Measurements from ENCODE around the gene SDCBP2.

SDCBP2 gene

DNA sequence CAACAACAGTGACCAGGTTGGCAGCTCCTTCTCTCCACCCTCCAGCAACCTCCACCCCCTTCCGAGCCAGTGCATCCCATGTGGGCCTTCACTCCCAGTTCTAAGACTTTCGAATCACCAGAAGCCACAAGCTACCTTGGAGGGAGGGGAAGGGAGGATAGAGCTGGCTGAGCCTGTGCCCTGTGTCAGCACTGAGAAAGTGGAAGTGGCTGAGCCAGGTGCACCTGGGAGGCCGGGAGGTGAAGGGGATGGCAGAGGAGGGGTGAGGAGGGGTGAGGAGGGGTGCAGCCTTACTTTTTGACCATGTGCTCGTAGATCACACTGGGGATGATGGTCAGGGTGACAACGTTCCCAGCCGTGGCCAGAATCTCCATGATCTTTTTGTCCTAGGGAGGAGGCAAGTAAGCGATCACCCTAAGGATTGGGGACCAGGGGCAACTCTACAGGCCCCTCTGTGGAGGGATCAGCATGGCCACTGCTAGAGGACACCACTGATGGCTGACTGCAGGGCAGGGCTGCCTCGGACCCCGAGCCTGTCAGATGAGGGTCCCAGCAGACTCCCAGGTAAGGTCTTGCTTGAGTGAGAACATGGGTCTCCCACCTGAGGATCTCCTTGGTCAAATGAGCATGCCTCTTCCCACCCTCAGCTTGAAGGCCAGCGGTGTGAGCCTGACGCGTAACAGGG, 18.3 kb downstream of the SDCBP2 start:
- no peak for DNase-seq

DNA sequence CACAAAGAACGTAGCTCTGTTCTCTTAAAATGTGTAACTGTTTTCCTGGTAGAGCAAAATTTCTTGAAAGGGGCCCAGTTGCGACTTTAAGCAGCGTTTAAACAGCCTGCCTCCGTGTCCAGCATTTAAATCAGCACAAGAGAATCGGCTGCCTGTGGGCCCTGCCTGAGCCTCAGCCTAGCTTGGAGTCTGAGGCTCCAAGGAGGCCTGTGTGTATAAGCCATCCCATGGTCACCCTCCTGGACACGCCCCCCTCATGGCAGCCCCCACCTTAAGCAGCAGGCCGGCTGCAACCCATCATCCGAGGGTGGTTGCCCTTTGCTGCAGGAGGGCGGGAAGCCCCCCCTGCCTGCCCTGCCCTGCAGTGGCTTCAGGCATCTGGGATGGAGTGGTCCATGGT, 18.9 kb downstream of the SDCBP2 start:
- DNase-seq, result no peak

DNA sequence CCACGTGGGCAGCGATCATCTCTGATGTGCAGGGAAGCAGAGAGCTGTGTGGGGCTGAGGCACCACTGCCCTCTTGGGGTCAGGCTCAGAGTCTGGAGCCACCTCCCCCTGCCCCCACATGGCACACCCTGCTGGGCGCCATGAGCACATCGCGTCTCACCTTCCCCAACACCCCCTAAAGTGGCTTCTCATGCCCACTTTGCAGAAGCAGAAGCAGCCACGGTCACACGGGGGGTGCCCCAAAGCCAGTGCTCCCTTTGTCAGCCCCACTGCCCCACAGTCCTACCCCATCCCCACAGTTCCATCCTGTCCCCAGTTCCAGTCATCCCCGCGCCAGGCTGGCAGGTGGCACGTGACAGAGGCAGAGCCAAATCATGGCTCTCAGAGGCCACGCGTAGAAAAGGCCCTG, 19.5 kb downstream of the SDCBP2 start:
- no peak for DNase-seq

DNA sequence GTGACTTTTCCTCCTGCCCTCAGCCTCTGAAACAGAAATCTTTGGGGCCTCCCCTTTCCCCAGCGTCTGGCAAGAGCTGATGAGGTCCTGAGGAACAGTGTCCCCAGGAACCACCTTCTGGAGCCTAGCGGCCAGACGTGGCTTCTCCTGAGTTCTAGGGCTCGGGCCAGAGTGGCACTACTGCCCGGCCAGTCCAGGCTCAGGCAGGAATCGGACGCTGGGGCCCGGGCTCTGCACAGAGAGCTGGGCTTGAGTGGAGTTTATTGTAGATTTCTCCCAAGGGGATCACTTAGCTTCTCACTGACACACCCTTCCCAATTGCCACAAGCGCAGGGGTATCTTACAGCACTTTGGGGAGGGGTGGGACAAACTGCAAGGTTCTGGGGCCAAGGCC, 20.2 kb downstream of the SDCBP2 start:
- DNase-seq, result no peak

DNA sequence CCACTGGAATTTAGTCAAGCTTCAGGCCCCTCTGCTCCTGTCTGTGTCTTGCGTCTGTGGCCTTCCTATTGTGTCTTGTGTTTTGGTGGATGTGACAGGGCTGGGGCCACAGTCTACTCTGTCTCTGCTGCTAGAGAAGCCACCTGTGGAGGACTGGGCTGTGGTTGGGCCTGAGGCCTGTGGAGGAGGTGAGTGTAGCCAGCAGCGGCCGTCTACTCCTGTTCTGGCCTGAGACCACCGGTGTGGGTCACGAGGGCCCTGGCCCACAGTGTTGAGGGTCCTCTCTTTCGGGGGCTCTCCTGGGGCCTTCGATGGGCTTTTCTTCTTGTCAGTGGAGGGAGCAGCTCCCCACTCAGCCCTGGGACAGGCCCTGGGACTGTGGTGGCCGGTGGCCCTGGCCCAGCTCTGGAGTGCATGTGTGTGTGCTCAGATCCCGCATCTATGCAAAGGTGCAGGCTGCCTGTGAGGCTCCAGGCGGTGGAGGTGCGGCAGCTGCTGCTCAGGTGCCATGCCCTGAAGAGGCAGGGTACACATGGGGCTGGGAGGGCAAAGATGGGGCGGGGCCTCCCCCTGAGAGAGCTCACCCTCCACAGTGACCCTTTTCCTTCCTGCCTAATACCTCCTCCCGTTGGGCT, 20.8 kb downstream of the SDCBP2 start:
- DNase-seq, result no peak

DNA sequence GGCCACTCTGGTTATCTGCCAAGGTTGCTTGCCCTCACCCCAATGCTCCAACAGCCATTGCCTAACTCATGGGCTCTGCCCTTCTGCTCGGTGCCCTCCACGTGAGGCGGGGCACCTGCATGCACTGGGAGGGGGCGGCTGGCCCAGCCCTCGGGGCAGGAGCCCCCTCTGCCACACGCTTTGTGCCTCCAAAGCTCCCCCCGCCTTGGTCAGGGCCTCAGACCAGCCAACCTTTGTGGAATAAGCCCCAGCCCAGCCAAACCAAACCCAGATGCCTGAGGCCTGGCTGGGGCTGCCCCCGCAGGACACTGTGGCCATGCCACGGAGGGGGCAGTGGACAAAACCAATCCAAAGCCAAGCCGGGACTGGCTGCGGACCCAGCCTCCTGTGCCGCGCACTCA, 21.4 kb downstream of the SDCBP2 start:
- no peak for DNase-seq

DNA sequence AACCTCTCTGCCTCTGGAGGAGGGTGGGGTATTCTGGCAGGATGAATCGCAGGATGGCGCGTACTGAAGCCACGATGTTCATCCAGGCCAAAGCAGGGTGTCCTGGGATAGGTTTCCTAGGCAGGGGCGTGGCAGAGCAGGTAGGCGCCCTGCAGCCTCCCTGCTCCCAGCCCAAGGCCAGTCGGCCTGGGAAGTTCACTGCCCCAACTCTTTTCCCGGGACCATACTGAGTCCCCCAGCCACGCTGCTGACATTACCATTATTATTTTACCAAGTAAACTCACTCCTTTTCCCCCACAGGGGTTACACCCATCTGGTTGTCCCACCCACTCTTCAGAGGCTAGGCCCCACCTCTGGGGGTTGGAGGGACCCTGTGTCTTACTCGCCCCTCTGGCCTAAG, 21.8 kb downstream of the SDCBP2 start:
- DNase-seq, result no peak

DNA sequence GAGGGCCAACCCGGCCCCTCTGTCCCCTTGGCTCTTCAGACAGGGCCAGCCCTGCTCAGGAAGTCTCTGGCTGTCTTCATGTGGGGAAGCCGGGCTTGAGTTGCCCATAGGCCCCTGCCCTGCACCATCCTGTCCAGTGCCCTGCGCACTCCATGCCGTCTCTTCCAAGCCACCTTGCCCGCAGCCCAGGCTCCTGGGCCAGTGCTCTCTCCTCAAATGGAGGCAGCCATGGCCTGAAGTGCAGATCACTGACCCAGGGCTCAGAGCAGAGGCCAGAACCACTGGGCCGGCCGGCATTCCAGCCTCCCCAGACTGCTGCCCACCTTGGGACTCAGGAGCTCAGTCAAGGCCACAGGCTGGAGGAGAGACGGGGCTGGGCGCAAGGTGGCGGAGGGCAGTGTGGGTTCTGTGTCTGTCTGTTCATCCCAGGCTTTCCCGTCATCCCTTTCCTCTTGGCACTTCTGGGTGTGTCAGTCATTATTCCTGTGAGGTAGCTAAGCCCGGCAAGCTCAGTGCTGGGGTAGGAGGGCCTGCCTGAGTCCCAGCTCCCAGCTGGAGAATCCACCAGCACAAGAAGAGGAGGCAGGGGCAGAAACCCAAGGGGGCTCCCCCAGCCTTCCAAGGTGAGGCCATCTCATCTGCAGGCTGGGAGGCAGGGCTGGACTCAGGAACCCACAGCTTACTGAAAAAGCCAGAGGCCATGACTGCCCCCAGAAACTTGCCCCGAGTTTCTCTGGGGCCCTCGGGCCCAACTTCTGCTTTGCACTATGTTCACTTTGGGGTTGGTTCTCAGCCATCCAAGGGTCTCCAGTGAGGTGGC, 22.4 kb downstream of the SDCBP2 start:
- DNase-seq, result no peak

DNA sequence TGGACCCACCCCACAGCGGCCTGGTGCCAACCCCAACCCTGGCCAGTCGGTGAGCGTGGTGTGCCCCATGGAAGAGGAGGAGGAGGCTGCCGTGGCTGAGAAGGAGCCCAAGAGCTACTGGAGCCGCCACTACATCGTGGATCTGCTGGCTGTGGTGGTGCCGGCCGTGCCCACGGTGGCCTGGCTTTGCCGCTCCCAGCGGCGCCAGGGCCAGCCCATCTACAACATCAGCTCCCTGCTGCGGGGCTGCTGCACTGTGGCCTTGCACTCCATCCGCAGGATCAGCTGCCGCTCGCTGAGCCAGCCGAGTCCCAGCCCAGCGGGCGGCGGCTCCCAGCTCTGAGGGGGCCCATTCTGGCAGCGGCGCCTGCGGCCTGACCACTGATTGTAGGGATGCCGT, 23.2 kb downstream of the SDCBP2 start:
- no peak for DNase-seq

DNA sequence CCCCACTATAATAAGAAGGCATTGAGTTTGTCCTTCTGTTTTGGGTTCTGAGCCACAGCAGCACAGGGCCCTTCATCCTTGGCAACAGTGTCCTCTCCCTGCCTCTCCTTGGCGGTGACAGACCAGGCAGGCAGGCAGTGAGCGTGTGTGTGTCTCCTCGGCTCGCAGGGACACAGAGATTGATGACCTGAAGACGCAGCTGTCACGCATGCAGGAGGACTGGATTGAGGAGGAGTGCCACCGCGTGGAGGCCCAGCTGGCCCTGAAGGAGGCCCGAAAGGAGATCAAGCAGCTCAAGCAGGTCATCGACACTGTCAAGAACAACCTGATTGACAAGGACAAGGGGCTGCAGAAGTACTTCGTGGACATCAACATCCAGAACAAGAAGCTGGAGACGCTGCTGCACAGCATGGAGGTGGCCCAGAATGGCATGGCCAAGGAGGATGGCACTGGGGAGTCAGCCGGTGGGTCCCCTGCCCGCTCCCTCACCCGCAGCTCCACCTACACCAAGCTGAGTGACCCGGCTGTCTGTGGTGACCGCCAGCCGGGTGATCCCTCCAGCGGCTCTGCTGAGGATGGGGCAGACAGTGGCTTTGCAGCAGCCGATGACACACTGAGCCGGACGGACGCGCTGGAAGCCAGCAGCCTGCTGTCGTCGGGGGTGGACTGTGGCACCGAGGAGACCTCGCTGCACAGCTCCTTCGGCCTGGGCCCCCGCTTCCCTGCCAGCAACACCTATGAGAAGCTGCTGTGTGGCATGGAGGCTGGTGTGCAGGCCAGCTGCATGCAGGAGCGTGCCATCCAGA, 24.0 kb downstream of the SDCBP2 start:
- no peak for DNase-seq

DNA sequence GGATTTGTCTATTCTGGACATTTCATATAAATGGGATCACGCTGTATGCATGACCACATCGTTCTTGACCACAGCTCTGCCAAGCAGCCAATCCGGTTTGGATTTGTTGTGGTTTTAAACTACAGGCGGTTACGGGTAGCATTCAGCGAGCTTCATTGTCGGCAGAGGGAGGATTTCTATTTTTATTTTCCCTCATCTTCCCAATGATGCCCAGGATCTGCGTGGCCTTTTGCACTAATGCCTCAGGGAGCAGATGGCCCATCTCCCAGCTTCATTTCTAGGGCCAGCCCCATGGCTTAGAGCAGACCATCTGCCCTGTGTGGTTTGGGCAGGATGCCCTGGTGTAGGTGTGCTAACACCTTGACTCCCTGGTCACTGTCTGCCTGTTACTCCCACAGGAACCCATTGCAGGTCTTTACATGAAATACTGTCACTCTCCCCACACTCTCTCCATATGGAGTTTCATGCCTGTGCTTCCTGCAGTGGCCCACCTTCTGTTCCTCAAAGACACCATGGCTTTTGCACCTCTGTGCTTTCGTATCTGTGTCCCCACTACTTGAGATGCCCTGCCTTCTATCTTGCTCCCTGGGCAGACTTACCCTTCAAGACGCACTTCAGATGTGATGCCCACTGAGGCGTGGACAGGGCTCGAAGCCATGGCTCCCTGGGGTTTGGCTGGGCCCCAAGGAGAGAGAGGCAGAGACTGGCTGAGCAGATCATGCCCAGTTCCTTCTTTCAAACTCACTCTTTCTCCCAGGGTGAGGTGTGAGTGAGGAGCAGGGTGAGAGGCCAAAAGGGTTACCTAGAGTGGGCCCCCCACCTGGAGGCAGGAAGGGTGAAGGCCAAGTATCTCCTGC, 26.0 kb downstream of the SDCBP2 start:
- DNase-seq, result peak; percentile 38

DNA sequence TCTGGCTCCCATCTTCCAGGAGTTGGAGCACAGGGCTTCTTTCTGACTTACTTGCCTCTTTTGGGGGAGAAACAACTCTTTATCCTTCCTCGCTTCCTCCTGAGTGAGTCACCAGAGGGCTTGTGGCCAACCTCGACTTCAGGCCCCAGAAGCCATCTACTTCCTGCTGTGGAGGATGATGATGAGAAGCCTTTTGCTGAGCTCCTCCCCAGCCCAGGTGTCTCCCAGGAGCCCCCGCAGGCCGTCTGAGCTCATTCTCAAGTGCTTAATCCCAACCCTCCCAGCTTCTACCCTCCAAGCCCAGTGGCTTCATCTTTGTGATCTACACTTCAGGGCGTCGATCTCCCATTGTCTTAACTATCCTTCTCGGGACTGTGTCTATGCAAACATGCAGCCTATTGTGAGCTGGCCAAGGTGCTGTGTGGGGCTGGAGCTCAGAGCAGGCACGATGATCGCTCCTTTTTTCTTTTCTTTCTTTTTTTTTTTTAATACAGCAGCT, 27.9 kb downstream of the SDCBP2 start:
- no peak for DNase-seq

DNA sequence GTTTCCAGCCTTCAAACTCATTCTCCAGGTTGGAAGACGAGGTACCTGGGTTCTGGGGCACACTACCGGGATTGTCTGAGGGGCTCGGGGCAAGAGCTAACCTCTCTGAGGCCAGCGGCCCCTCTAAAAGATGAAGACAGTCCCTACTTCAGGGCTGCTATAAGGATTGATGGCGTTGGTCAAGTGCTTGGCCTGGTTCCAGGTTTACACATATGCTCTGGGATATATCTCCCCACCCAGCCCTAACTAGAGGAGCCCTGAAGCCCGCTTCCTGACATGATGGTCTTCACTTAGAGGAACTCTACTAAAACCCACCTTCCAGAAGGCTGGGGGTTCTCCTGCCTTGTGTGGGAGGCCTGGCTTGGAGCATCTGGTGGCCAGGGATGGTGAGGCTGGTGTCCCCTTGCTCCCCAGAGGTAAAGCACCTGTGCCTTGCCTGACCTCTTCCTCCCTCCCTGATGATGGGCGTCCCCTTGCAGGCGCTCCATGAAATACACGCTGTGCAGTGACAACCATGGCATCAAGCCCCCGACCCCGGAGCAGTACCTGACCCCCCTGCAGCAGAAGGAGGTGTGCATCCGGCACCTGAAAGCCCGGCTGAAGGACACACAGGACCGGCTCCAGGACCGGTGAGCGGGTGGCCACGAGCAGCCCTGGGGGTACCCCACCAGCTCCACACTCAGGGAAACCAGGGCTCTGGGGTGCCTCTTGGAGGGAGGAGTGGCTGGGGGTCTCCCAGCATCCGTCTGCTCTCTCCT, 28.7 kb downstream of the SDCBP2 start:
- DNase-seq, result no peak

DNA sequence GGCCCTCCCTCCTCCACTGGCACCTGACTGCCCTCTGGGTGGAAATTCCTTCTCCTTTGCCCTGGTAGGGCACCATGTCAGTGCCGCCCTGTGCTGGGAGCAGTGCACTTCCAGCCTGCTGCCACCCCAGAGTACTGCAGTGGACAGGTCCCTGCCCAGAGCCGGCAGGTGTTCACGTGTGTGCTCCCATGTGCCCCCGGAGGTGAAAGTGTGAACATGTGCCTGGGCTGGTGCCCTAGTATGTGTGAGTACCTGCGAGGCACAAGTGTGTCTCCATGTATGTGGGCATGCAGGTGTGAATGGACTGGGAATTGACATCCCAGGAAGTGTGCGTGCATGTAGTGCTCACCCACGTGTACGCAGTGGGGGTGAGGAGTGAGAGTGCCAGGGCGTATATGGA, 29.4 kb downstream of the SDCBP2 start:
- no peak for DNase-seq

DNA sequence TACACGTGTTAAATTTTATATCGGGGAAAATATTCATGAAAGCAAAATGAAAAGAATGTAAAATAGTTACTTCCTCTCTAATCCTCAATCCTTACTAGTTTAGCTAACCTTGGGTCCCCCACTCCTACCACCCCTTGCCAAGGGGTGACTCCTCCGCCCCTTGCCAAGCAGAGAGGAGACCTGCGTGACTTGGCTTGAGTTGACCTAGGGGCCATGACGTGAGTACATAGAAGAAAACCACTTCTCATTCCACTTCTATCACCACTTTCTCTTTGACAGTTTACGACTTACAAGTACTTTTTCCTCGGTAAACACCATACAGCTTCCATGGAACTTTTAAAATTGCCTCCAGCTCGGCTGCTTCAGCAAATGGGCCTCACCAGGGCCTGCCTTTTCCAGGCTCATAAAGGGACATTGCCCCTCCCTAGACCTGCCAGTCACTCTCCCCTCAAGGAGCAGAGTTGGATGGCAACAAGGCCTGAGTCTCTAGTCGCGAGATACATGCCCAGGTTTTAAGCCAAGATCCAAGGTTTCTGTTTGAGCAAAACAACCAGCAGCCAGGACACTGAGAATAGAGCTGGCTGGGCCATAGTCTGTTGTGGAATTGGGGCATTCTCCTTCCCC, 29.9 kb downstream of the SDCBP2 start:
- DNase-seq, result no peak

DNA sequence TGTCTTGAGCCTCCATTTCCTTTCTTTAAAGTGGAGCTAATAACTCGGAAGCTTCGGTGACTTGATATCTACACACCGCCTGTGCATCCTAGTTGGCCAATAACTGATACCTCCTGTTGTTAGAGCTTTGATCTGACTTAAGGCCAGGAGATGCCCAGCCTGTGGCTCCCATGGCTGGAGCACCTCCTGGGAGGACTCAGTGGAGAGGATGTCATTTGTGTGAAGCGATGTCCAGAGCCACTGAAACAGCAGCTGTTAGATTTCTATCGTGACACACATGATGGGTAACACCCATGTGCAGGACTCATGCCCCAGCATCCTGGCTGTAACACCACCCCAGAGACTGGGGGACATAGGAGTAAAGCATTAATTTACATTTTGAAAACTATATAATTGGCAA, 30.8 kb downstream of the SDCBP2 start:
- DNase-seq, result no peak

DNA sequence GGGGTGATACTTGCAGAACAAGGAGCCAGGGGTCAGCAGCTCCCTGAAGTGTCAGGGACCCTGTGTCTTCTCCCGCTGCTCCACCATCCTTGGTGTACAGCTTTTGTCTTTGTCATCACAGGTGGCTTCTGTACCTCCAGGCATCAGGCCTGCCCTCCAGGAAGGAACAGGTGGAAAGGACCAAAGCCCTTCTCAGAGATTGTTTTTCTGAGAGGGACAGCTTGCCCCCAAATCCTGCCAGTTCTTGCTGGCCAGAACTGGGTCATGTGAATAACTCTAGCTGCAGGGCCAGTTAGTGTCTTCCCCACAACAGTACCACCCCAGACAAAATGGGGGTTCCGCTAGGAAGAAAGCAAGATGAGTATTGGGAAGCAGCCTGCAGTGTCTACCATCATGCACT, 31.5 kb downstream of the SDCBP2 start:
- no peak for DNase-seq

DNA sequence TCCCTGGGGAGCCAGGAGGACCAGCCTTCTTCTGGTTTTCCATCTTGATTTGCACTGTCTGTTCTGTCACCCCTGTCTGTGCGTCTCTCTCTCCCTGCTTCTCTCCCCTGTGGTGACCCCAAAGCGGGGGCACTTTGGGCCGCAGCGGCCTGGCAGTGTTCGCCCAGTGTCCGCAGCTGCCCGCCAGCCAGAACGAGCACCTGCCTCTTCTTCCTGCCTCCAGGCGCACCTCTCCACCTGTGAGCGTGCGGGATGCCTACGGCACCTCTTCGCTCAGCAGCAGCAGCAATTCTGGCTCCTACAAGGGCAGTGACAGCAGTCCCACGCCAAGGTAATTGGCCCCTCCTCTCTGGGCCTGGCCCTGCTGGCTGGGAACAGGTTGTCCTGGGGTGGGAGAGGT, 32.0 kb downstream of the SDCBP2 start:
- no peak for DNase-seq

DNA sequence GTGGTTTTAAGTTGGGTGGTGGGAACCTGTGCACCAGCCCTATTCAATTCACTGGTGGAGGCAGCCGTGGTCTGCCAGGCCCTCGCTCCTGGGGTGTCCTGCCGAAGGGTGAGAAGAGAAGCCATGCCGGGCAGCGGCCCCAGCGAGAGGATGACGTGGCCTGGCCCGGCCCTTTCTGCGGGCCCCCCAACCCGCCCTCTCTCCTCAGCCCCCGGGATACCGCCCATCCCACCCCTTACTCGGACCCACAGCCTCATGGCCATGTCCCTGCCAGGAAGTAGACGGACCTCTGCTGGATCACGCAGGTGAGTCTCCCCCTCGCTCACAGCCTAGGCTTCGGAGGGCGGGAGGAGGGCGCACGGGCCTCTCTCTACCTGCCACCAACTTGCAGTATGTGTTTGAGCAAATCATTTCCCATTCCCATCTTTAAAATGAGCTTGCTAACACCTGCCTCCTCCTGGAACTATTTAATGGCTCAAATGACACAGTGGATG, 32.8 kb downstream of the SDCBP2 start:
- no peak for DNase-seq

DNA sequence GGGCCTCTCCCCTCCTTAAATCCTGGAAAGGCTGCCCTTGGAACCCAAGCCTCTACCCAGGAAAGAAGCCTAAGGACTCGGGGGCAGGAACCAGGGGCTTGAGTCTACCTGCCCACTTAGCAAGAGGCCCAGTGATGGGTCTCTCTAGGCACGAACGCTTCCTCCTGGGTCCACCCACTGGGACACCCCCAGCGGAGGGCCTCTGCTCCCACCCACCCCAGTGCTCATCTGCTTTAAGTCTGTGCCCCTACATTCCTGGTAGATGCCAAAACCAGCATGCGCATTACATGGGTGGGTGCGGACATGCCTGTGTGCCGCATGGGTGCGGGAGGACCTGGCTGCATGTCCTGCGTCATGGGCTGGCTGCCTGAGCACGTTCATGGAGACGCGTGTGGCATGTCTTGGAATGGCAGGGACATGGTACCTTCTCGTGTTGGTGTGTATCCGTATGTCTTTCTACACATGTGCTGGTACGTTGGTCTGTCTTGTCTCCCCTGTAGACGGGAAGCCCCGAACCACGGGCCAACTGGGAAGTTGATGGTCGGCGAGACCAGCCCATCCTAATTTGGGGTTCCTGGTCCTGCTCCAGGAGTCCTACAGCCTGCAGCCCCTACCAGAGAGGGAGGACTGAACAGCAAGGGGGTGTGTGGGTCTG, 33.5 kb downstream of the SDCBP2 start:
- DNase-seq, result no peak
